A549 (cell line): Measurements from ENCODE around the gene INTS13. TPM values are rescaled to one million over a fixed set of nuclear protein-coding genes. Genes with fewer than 3 reads are reported as not detected.

Experiments
- ATAC-seq, 2 experiments: fragments of 200-7000 bp in 1 of 2; fragments of >200 bp in 1 of 2; cut with Nextera tagmentation in 1 of 2; cut with Tn5 transposase in 1 of 2; 3 replicates each; pipeline versions ENCODE4 v1.8.0 to v1.9.1; 2018 to 2020; ENCODE audit warnings: mild to moderate bottlenecking in 1 of 2, moderate library complexity in 1 of 2
- CTCF ChIA-PET: fragments of 300-600 bp; sonication (Branson Sonifier 250); formaldehyde crosslinking; extraction: SDS; loops from one replicate; lab custom pipeline; 2021; ENCODE audit warnings: antibody characterized with exemption, inconsistent platforms; lab: Yijun Ruan, JAX
- POLR2A ChIA-PET: fragments of 350-600 bp; formaldehyde crosslinking; extraction: SDS; loops from one replicate; lab custom pipeline; 2021; ENCODE audit warnings: antibody characterized with exemption, inconsistent platforms; lab: Yijun Ruan, JAX
- DNase-seq, 2 experiments: peaks; one replicate each; pipeline versions ENCODE4 v3.0.0 to v3.0.0-alpha.2; 2011 to 2016; ENCODE audit warnings: low read depth in 1 of 2, low spot score in 1 of 2
- FAIRE-seq: peaks from 2 replicates; lab custom pipeline; 2011; peaks lifted over from hg19 to GRCh38; lab: Jason Lieb, UNC
- H3K27ac ChIP-seq, 2 experiments: fragments of >200 bp; sonication (Bioruptor Twin); formaldehyde crosslinking; 3 replicates each; pipeline ENCODE4 v1.5.1; 2016 to 2017
- H3K4me1 ChIP-seq: fragments of >200 bp; sonication (Bioruptor Twin); formaldehyde crosslinking; 3 replicates; pipeline ENCODE4 v1.6.1; 2016
- H3K4me2 ChIP-seq: fragments of >200 bp; sonication (Bioruptor Twin); formaldehyde crosslinking; 3 replicates; pipeline ENCODE4 v1.6.1; 2016
- H3K4me3 ChIP-seq: fragments of >200 bp; sonication (Bioruptor Twin); formaldehyde crosslinking; 3 replicates; pipeline ENCODE4 v1.5.1; 2016
- H3K9me3 ChIP-seq: fragments of >200 bp; sonication (Bioruptor Twin); formaldehyde crosslinking; 3 replicates; pipeline ENCODE4 v1.6.1; 2016
- CEBPB ChIP-seq, 2 experiments: fragments of >200 bp in 1 of 2; sonication (Bioruptor Twin) in 1 of 2; formaldehyde crosslinking in 1 of 2; IDR thresholded peaks; 2 replicates each; pipeline ENCODE4 v1.6.1; 2012 to 2016
- CHD2 ChIP-seq: fragments of 150-350 bp; IDR thresholded peaks from 2 replicates; pipeline ENCODE4 v1.6.1; 2014; ENCODE audit warnings: low read length; ENCODE audit not compliant: partially characterized antibody
- HMGXB4 ChIP-seq: fragments of 250-450 bp; sonication (Bioruptor Pico); IDR thresholded peaks from 2 replicates; pipeline ENCODE4 v1.5.0; 2021; ENCODE audit warnings: mild to moderate bottlenecking, moderate library complexity, borderline replicate concordance
- MYC ChIP-seq: IDR thresholded peaks from 2 replicates; pipeline ENCODE4 v1.6.1; 2012; ENCODE audit warnings: mild to moderate bottlenecking, inconsistent platforms, low read length, improper control_type of control experiment, borderline replicate concordance
- PHF8 ChIP-seq: fragments of 200-600 bp; sonication (generic); IDR thresholded peaks from 2 replicates; pipeline ENCODE4 v1.6.1; 2016; ENCODE audit warnings: low read depth, mild to moderate bottlenecking, antibody characterized with exemption, moderate library complexity, borderline replicate concordance
- POLR2AphosphoS2 ChIP-seq: conservative IDR thresholded peaks from 2 replicates; pipeline ENCODE4 v1.6.1; 2012; ENCODE audit warnings: low read length, improper control_type of control experiment, inconsistent platforms
- RCOR1 ChIP-seq: fragments of 150-350 bp; IDR thresholded peaks from 2 replicates; pipeline ENCODE4 v1.6.1; 2014; ENCODE audit warnings: antibody characterized with exemption, low read length, low read depth
- REST ChIP-seq: fragments of 200-600 bp; sonication (generic); IDR thresholded peaks from 2 replicates; pipeline ENCODE4 v1.6.1; 2016; ENCODE audit warnings: antibody characterized with exemption, mild to moderate bottlenecking, moderate library complexity
- RNF2 ChIP-seq: fragments of 200-600 bp; sonication (generic); IDR thresholded peaks from 2 replicates; pipeline ENCODE4 v1.6.1; 2016; ENCODE audit warnings: low read depth, mild to moderate bottlenecking, antibody characterized with exemption, moderate library complexity, borderline replicate concordance
- TFCP2L1 ChIP-seq: fragments of 250-450 bp; sonication (Bioruptor Pico); IDR thresholded peaks from 2 replicates; pipeline ENCODE4 v1.5.0; 2021; ENCODE audit warnings: mild to moderate bottlenecking
- ZNF302 ChIP-seq: fragments of 250-450 bp; sonication (Bioruptor Pico); IDR thresholded peaks from 2 replicates; pipeline ENCODE4 v1.9.0; 2021; ENCODE audit warnings: inconsistent platforms, mild to moderate bottlenecking, moderate library complexity
- WGBS: methylation state at CpG from one replicate; pipeline ENCODE4 v1.1.6; 2017; ENCODE audit errors: missing lambda C conversion rate; 5-methylcytosine and 5-hydroxymethylcytosine counted together
- polyA plus RNA-seq, 4 experiments: library from polyadenylated mRNA; depleted of rRNA in 3 of 4; stranded (reverse); fragments of >200 nt; fragmentation: RNase III in 1 of 4; extraction: RNeasy Plus Mini Kit Qiagen cat#74134 plus additional on column Dnase treatment in 1 of 4; gene quantifications; 2 replicates in 3 of 4; 3 replicates in 1 of 4; pipeline ENCODE4 v1.2.3, GENCODE V29; 2011 to 2017

Gene INTS13
- polyA plus RNA-seq, 2 of the 4 experiments (the other 2 are of a cell fraction) = 34.9 to 71.7 TPM

GRCh38 chr12:26871985-26872384, 65.8 kb downstream of the INTS13 start:
- Histone ChIP-seq H3K9me3 (no peaks in the 10 kb centered on the region), H3K4me3 (no peak overlapping the region), H3K27ac (no peak overlapping the region), H3K4me1 (peaks cover 12% of the 10 kb centered on the region; the same call in 2 of the 3 replicates), H3K4me2 (no peak overlapping the region)
- no peak for DNase-seq
- 92% methylated on average over 2 of the region's 2 CpGs for whole genome bisulfite sequencing
- CTCF ChIA-PET = interaction anchor here (6.1 kb wide), 1 partner anchor 14 kb away, joined by 46 read pairs; no protein-coding TSS in a partner anchor
- FAIRE-seq = no peak
- ATAC-seq = no peak
- POLR2A ChIA-PET = no interaction called here
- no peak for TF ChIP-seq POLR2AphosphoS2
- TF ChIP-seq RCOR1 = no peak
- TF ChIP-seq ZNF302 = no peak
- no peak for TF ChIP-seq RNF2
- TF ChIP-seq CEBPB (IDR thresholded peaks at IDR 0.05) = no peak
- TF ChIP-seq PHF8 = no peak
- TF ChIP-seq REST = no peak
- TF ChIP-seq TFCP2L1 = no peak
- no peak for TF ChIP-seq CHD2

GRCh38 chr12:26870491-26871419, 67.0 kb downstream of the INTS13 start:
- peaks cover 12% of the 10 kb centered on the region; the same call in 2 of the 3 replicates for H3K4me1 ChIP-seq
- H3K9me3 ChIP-seq = no peaks in the 10 kb centered on the region
- H3K27ac ChIP-seq = peak overlapping the region in 1 of 2 experiments; percentile 29; a peak in 1 of 6 replicates
- POLR2A ChIA-PET = no interaction called here
- ATAC-seq = peak; percentile 54 to 69; a peak in 5 of 6 replicates
- 40% methylated on average over 11 of the region's 11 CpGs for WGBS
- 0 out of 4 replicates have a peak, but pooled peaks of 1 of the 2 experiments have one; percentile 7 for TF ChIP-seq CEBPB (IDR thresholded peaks at IDR 0.05)
- TF ChIP-seq ZNF302 = no peak
- TF ChIP-seq, all 56 proteins: peak for 1
- peak in 1 of 2 experiments; percentile 26 for DNase-seq
- Histone ChIP-seq H3K4me3 (no peak overlapping the region), H3K4me2 (peak overlapping the region; percentile 27)
- FAIRE-seq = no peak
- CTCF ChIA-PET = interaction anchor here (0.8 to 6.1 kb wide), 4 partner anchors 15 to 39 kb away, joined by 3 to 46 read pairs (median 4); no protein-coding TSS in a partner anchor

GRCh38 chr12:26869908-26870459, 67.8 kb downstream of the INTS13 start:
- FAIRE-seq (no peak), DNase-seq (no peak), ATAC-seq (peak; percentile 19 to 45; a peak in 3 of 6 replicates)
- no peak overlapping the region for H3K4me3 ChIP-seq
- H3K4me1 ChIP-seq = peaks cover 12% of the 10 kb centered on the region; the same call in 2 of the 3 replicates
- H3K9me3 ChIP-seq = no peaks in the 10 kb centered on the region
- H3K4me2 ChIP-seq = no peak overlapping the region
- CTCF ChIA-PET = interaction anchor here (1.0 to 6.1 kb wide), 5 partner anchors 13 to 37 kb away, joined by 3 to 46 read pairs (median 5); partner anchors contain the start of gene ITPR2
- POLR2A ChIA-PET = no interaction called here
- H3K27ac ChIP-seq = no peak overlapping the region
- 78% methylated on average over 6 of the region's 6 CpGs for WGBS
- TF ChIP-seq MYC (no peak), HMGXB4 (CRISPR knock-in tag) (no peak), TFCP2L1 (no peak)
